ENCODE results near the gene VGLL3.

Gene VGLL3

DNA sequence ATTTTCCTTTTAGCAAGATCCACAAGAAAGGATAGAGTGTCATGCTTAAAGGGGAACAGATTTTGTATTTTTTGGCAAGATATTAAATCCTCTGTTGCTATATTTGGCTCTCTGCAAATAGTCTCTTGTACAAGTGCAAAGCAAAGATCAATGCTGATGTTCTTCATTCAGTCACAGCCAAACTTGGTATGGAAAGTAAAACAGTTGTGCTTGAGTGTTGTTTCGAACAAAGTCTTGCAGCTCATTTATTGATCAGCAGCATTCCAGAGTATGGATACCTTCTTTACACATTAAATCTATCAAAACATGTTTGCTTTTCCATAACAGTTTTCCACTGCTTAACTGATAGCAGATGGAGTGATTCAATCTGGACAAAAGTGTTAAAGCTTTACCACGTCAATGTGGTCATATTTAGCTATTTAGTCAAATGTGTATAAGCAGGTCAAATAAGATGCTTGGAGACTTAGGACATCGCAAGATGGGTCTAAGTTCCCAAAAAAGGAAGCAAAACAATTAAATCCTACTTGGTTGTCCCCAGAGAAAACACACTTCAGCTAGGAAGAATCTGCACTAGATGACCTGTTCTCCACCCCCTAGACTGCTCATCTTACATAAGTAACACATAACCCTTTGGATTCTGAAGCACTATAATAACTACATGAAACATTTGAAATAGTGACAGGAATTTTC, 52.4 kb downstream of the VGLL3 start:
- Histone ChIP-seq H3K27me3 (peaks cover 2% of the 10 kb centered on the region), H3K4me1 (no peaks in the 10 kb centered on the region), H3K9me3 (no peaks in the 10 kb centered on the region), H3K36me3 (no peaks in the 10 kb centered on the region), H3K4me3 (ENCODE audit: low read depth, low read length) (no peak overlapping the region)
- TF ChIP-seq, protein P1, sequence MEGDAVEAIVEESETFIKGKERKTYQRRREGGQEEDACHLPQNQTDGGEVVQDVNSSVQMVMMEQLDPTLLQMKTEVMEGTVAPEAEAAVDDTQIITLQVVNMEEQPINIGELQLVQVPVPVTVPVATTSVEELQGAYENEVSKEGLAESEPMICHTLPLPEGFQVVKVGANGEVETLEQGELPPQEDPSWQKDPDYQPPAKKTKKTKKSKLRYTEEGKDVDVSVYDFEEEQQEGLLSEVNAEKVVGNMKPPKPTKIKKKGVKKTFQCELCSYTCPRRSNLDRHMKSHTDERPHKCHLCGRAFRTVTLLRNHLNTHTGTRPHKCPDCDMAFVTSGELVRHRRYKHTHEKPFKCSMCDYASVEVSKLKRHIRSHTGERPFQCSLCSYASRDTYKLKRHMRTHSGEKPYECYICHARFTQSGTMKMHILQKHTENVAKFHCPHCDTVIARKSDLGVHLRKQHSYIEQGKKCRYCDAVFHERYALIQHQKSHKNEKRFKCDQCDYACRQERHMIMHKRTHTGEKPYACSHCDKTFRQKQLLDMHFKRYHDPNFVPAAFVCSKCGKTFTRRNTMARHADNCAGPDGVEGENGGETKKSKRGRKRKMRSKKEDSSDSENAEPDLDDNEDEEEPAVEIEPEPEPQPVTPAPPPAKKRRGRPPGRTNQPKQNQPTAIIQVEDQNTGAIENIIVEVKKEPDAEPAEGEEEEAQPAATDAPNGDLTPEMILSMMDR (IDR thresholded peaks at IDR 0.05; ENCODE audit: low read depth, low read length) = no peak
- no peak for DNase-seq

DNA sequence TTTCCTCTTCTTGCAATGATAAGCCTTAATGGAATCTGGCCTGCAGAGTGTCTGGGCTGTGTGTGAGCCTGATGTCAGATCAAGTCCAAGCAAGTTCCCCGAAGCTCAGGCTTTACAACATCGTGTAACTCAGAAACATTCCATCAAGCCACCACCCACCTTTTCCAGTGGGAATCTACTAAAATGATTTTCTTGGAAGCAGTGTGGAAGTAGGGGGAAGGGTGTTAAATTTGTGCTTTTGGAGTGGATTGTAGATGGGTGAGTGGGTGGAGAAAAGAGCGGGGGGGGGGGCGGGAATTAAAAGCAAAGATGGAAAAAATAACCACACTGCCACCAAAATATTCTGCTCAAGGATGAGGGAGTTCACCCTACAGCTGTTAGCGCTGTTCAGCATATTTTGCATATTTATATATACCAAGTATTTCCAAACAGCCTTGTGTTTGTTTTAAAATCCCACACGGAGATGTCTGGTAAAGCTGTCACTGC, 53.6 kb downstream of the VGLL3 start:
- Histone ChIP-seq H3K36me3 (no peaks in the 10 kb centered on the region), H3K4me1 (no peaks in the 10 kb centered on the region), H3K9me3 (no peaks in the 10 kb centered on the region), H3K27me3 (peaks cover 2% of the 10 kb centered on the region; the same call in 1 of the 2 replicates), H3K4me3 (ENCODE audit: low read depth, low read length) (no peak overlapping the region)
- no peak for DNase-seq
- TF ChIP-seq, protein P1 (IDR thresholded peaks at IDR 0.05; ENCODE audit: low read depth, low read length) = no peak

DNA sequence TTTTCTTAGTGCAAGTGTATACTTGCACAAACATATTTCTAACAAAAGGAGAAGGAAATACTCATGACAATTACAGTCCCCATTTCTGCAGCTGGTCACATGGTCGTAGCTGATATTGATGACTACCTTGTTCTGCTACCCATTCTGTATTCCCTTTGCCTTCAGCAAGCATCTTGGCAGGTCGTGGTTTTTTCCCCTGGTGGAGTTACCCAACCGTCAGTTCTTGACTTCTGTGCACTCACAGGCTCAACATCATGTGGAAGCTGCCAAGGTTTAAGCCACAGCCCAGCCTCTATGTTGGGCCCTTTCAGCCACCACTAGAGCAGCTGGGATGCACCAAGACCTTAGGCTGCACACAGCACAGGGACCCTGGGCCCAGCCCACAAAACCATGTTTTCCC, 56.1 kb downstream of the VGLL3 start:
- TF ChIP-seq, protein P1 (IDR thresholded peaks at IDR 0.05; ENCODE audit: low read depth, low read length) = no peak
- no peaks in the 10 kb centered on the region for H3K4me1 ChIP-seq
- no peaks in the 10 kb centered on the region for H3K36me3 ChIP-seq
- H3K27me3 ChIP-seq = peaks cover 2% of the 10 kb centered on the region; the same call in 1 of the 2 replicates
- DNase-seq = no peak
- no peak overlapping the region for H3K4me3 ChIP-seq (ENCODE audit: low read depth, low read length)
- H3K9me3 ChIP-seq = no peaks in the 10 kb centered on the region

DNA sequence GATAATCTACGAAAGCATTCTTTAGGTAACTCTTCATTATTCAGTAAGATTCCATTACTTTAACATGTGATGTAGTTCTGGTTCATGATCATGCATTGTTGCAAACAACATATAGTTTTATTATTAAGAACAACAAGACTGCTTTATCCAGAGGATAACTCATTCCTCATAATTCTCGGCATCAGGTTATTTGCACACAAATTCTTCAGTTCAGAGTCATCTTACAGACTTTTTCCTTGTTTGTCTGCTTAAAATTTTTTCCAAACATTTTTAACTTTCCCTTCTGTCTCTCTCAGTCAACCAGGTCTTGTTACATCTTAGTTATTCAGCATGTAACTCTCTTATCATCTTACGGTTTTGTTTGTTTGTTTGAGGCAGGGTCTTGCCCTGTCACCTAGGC, 60.1 kb downstream of the VGLL3 start:
- H3K9me3 ChIP-seq = no peaks in the 10 kb centered on the region
- no peak overlapping the region for H3K4me3 ChIP-seq (ENCODE audit: low read depth, low read length)
- 0 out of 2 replicates have a peak, but pooled peaks cover 1% of the 10 kb centered on the region for H3K27me3 ChIP-seq
- TF ChIP-seq, protein P1 (IDR thresholded peaks at IDR 0.05; ENCODE audit: low read depth, low read length) = no peak
- H3K36me3 ChIP-seq = no peaks in the 10 kb centered on the region
- no peak for DNase-seq
- H3K4me1 ChIP-seq = no peaks in the 10 kb centered on the region

DNA sequence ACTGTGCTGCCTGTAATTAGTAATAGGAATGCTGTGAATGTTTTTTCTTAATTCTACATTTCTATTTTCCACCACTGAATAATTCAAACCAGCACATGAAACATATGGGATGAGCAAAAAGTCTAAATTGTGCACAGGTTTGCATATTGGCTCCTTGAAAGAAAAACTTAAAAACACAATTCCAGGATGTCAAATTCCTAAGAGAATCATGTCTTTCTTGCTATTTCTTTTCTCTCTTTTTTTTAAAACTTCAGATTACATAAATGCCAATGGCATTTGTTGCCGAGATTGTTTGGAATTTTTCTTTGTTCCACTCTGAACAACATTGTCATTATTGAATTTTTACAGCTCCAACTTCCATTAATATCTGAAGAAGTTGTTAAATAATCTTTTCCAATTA, 60.8 kb downstream of the VGLL3 start:
- DNase-seq = no peak
- Histone ChIP-seq H3K4me1 (no peaks in the 10 kb centered on the region), H3K4me3 (ENCODE audit: low read depth, low read length) (no peak overlapping the region), H3K27me3 (no peaks in the 10 kb centered on the region), H3K9me3 (no peaks in the 10 kb centered on the region), H3K36me3 (no peaks in the 10 kb centered on the region)
- TF ChIP-seq, protein P1 (IDR thresholded peaks at IDR 0.05; ENCODE audit: low read depth, low read length) = no peak

DNA sequence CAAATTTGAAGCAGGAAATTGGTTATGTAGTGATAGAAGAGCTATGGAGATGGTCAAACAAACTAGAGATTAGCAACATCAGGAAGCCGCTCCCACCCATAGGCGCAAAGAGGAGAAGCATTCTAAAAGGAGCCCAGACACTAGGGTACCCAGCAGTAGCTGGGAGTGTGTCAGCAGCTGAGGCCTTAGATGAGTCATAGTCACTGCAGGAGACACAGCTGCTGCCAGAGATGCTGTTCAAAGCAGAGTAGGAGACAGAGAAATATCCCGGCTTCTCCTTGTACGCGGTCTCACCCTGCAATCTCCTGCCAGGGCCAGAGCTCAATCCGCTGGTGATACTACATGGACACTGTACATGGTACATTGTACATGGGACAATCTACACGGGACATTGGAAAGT, 61.9 kb downstream of the VGLL3 start:
- no peak for DNase-seq

More for the DNA sequence above, 61.9 kb downstream of the VGLL3 start:
- Histone ChIP-seq H3K36me3 (no peaks in the 10 kb centered on the region), H3K9me3 (no peaks in the 10 kb centered on the region), H3K4me1 (no peaks in the 10 kb centered on the region), H3K27me3 (no peaks in the 10 kb centered on the region), H3K4me3 (ENCODE audit: low read depth, low read length) (no peak overlapping the region)
- TF ChIP-seq, protein P1 (IDR thresholded peaks at IDR 0.05; ENCODE audit: low read depth, low read length) = no peak

Data from BE2C (cell line).